NCI-H1092 (cell line): ENCODE measurements around the gene RPL7A.
"Not testable (repeated sequence)": the region's sequence is repeated elsewhere in the genome, so short reads cannot be mapped to it uniquely, and the experiment has no call there.

Experiments
- DNase-seq: peaks from one replicate; lab custom pipeline; 2025; lab: John Stamatoyannopoulos, UW

Gene RPL7A

GRCh38 chr9:133389025-133389557 is 41.1 kb downstream of the RPL7A start:
- no peak for DNase-seq

- DNase-seq, result no peak
These were observed 41.5 kb downstream of the RPL7A start for GRCh38 chr9:133389562-133389961.

GRCh38 chr9:133390713-133391112 is 42.7 kb downstream of the RPL7A start:
- DNase-seq, result no peak

GRCh38 chr9:133391449-133391848 is 43.4 kb downstream of the RPL7A start:
- not testable (repeated sequence) for DNase-seq

GRCh38 chr9:133392308-133392707 is 44.3 kb downstream of the RPL7A start:
- DNase-seq, result not testable (repeated sequence)

- DNase-seq, result no peak
These were observed 45.4 kb downstream of the RPL7A start for GRCh38 chr9:133393399-133393798.

GRCh38 chr9:133394687-133395271 is 46.8 kb downstream of the RPL7A start:
- DNase-seq, result no peak

GRCh38 chr9:133396952-133397351 is 48.9 kb downstream of the RPL7A start:
- DNase-seq, result no peak

- DNase-seq, result no peak
These were observed 49.4 kb downstream of the RPL7A start for GRCh38 chr9:133397370-133397769.

GRCh38 chr9:133397895-133398294 is 49.9 kb downstream of the RPL7A start:
- no peak for DNase-seq

GRCh38 chr9:133400292-133400691 is 52.3 kb downstream of the RPL7A start:
- no peak for DNase-seq
